ENCODE data around the gene RUSC2.

DNA sequence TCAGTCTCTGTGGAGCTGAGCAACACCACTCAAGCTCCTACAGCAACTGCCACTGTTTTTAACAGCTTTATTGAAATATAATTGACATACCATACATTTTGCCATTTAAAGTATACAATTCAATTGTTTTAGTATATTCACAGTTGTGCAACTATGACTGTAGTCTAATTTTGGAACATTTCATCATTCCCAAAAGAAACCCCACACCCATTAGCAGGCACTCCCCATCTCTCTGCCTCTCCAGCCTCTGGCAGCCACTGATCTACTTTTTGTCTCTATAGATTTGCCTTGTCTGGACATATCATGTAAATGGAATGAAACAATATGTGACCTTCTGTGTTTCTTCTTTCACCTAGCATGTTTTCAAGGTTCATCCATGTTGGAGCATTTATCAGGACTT is 43.5 kb downstream of the RUSC2 start:
- TF ChIP-seq, protein P1, sequence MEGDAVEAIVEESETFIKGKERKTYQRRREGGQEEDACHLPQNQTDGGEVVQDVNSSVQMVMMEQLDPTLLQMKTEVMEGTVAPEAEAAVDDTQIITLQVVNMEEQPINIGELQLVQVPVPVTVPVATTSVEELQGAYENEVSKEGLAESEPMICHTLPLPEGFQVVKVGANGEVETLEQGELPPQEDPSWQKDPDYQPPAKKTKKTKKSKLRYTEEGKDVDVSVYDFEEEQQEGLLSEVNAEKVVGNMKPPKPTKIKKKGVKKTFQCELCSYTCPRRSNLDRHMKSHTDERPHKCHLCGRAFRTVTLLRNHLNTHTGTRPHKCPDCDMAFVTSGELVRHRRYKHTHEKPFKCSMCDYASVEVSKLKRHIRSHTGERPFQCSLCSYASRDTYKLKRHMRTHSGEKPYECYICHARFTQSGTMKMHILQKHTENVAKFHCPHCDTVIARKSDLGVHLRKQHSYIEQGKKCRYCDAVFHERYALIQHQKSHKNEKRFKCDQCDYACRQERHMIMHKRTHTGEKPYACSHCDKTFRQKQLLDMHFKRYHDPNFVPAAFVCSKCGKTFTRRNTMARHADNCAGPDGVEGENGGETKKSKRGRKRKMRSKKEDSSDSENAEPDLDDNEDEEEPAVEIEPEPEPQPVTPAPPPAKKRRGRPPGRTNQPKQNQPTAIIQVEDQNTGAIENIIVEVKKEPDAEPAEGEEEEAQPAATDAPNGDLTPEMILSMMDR (IDR thresholded peaks at IDR 0.05), result no peak
- TF ChIP-seq POLR2AphosphoS5 (IDR thresholded peaks at IDR 0.05), result no peak
- TF ChIP-seq POLR2A (IDR thresholded peaks at IDR 0.05), result no peak
- no peak for TF ChIP-seq EP300 (IDR thresholded peaks at IDR 0.05)

Data from sigmoid colon (tissue), 4 donors.